Stimulated activated CD8-positive, alpha-beta memory T cell treated with anti-CD3 and anti-CD28 coated beads, Interleukin-4, amount 100 ng/mL, for 24 hours (primary cell): ENCODE data around the gene SSU72.
"Not testable (repeated sequence)": the region's sequence is repeated elsewhere in the genome, so short reads cannot be mapped to it uniquely, and the experiment has no call there.

ENCODE experiments used
- DNase-seq: peaks from one replicate; pipeline ENCODE4 v3.0.0-alpha.2; 2020; ENCODE audit warnings: low read depth

The SSU72 gene

DNA sequence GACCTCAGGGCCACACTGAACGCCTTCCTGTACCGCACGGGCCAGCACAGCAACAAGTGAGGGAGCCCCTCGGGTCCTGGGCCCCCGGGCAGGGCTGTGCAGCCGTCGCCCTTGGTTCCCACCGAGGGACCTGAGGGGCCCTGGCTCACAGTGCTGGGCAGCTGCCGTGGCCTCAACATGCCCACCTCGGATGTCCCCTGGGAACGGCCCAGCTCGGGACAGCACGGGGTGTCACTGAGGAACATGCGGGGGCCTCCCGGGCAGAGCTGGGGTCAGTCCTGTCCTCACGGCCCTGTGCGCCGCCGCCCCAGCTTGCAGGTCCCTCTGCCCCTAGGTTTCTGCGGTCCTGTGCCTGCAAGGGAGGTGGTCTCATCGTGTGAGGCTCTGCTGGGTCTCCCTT, 48.2 kb downstream of the SSU72 start:
- DNase-seq, result not testable (repeated sequence)

DNA sequence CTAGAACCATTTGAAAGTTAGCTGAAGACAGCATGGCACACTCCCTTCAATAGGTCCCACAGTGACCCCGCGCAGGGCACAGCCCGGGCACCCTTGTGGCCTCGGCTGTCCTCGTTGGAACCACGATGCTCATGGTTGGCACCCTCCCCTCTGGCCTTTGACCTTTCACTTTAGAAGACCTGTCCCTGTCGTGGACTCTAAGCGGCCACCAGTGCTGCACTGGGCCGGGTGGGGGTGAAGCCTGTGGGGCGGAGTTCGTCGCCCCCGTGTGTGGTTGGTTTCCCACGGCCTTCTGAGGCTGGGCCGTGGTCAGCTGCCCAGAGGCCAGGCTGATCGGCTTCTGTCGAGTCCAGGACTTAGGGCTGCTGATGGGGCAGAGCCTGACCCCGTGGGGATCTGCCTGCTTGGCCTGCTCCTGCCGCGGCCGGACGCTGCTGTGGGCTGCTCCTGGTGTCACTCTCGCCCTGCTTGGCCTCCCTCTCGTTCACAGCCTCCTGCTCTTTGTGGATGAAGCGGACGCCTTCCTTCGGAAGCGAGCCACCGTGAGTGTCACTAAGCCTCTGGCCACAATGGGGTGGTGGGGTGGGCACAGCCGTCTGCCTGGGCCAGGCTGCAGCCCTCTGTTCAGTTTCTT, 49.8 kb downstream of the SSU72 start:
- not testable (repeated sequence) for DNase-seq

DNA sequence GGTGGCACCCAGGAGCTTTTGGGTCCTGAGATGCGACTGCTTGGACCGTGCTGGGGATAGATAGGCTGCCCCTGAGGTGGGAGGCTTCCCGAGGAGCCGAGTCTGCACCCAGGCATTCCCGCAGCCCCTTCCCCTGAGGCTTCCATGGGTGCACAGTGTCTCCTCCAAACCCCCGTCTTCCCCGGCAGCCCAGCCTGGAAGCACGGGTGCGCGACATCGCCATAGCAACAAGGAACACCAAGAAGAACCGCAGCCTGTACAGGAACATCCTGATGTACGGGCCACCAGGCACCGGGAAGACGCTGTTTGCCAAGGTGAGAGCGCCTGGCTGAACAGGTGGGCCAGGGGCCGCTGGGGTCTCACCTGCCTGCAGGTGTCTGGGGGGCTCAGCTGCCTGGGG, 51.0 kb downstream of the SSU72 start:
- not testable (repeated sequence) for DNase-seq

DNA sequence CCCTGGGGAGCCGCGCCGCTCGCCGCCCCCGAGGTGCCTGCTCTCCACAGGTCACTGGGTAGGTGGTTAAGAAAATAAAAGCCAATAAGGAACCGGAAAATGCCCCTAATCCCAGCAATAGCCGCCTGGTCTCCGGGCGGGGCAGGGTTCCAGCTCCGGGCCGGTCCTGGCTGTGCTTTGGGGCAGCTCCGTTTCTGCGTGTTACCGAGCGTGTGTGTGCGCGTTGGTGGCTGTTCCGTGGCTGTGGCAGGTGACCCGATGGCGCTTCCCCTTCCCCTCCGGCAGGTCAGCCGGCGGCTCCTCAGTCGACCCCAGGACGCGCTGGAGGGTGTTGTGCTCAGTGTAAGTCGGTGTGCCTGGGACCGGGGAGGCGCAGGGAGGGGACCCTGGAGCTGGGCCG, 51.4 kb downstream of the SSU72 start:
- DNase-seq, result not testable (repeated sequence)

DNA sequence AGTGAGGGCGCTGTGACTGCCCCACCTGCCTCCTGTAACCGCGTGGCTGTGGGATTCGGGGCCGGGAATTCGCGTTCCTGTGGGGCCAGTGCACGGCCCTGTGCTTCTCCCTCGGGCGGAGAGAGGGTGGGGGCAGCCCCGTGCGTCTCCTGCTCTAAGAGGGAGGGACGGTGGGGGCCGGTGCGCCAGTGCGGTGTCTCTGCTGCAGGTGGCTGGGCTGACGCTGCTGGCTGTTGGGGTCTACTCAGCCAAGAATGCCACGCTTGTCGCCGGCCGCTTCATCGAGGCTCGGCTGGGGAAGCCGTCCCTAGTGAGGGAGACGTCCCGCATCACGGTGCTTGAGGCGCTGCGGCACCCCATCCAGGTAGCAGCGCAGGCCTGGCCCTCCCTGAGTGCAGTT, 52.1 kb downstream of the SSU72 start:
- not testable (repeated sequence) for DNase-seq

DNA sequence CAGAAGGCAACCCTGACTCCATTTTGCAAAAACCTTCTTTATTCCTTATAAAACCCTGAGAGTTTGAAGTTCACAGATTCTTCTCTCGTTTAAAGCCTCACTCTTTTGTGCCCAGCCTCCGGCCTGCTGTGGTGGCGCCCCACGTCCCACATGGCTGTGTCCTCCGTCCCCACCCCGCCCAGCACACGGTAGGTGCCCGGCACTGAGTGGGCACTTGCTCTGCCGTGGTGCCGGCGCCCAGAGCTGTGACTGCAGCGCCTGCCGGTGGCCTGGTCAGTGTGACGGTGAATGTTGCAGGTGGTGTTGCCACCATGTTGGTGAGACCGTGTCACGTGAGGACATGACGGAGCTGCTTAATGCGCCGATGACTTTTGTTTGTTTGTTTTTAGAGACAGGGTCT, 53.3 kb downstream of the SSU72 start:
- DNase-seq, result no peak

DNA sequence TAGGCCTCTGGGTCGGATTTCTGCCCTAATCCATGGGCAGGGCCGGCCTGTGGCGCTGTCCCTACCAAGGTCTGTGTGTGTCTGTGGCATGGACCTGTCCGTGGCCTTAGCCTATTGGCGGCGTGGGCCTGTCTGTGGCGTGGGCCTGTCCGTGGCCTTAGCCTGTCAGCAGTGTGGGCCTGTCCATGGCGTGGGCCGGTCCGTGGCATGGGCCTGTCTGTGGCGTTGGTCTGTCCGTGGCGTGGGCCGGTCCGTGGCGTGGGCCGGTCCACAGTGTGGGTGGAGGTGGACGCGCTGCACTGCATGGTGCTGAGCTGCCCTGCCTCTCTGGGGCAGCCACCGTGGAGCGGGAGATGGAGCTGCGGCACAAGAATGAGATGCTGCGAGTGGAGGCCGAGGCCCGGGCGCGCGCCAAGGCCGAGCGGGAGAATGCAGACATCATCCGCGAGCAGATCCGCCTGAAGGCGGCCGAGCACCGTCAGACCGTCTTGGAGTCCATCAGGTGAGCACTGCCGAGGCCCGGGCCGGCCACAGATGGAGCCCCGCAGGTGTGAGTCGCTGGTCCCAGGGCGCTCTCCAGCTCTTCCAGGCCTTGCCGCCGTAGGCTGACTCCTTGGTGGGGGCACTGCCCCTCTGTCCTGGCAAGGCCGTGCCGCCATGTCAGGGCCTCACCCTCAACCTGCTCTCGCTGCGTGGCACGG, 54.7 kb downstream of the SSU72 start:
- DNase-seq, result not testable (repeated sequence)

DNA sequence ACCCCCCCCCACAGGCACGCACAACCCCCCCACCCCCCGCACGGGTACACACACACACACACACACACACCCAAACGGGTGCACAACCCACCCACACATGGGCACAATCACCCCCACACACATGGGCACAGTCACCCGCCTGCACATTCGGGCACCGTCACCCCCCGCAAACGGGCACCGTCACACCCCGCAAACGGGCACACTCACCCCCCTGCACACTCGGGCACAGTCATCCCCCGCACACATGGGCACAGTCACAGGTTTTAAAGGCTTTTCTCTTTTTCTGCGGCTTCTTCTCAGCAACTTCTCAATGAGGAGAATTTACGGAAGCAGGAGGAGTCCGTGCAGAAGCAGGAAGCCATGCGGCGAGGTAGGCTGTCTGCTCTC, 56.0 kb downstream of the SSU72 start:
- not testable (repeated sequence) for DNase-seq

DNA sequence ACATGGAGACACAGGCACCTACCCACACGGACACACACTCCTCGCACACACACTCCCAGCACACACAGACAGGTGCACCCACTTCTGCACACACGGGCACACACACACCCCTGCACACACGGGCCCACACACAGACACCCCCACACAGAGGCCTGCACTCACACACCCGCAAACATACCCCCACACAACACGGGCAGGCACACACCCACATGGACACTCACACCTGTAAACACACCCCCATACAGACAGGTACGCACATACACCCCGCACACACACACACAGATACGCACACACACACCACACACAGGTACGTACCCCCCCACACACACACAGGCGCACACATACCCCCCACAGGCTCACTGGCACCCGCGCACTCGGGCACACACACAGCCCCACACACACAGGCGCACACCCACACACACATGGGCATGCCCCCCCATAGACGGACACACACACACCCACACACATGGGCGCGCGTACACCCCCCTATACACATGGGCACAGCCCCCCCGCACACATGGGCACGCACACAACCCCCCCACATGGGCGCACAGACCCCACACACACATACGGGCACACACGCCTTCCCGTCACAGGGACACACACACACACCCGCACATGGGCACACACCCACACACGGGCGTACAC, 56.6 kb downstream of the SSU72 start:
- DNase-seq, result no peak

DNA sequence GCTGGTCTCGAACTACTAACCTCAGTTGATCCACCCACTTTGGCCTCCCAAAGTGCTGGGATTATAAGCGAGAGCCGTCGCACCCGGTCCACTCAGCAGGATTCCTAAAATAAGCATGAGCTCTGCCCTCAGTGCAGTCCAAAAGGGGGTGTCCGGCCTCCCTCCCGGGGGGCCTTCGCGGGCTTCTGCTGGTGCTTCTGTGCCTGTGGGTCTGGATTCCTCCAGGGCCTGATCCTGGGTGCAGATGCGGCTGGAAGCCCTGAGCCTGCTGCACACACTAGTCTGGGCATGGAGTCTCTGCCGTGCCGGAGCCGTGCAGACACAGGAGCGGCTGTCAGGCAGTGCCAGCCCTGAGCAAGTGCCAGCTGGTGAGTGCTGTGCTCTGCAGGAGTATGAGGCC, 57.7 kb downstream of the SSU72 start:
- DNase-seq, result not testable (repeated sequence)

DNA sequence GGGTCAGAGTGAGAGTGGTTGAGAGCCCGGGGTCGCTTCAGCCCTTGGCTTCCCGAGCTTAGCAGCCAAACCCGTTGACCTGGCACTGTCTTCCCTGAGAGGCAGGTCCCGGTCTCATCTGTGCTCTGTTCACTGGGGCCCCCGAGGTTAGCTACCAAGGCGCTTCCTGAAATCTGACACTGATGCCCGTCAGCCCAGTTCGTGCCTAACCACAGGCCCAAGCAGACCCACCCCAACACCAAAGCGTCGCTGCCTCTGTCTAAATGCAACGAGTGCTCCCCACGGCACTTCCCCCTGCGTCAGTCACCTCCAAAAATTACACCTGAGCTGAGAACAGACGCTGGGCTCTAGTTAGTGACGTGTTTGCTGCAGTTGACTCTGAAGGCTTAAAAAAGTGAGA, 60.3 kb downstream of the SSU72 start:
- DNase-seq, result not testable (repeated sequence)

DNA sequence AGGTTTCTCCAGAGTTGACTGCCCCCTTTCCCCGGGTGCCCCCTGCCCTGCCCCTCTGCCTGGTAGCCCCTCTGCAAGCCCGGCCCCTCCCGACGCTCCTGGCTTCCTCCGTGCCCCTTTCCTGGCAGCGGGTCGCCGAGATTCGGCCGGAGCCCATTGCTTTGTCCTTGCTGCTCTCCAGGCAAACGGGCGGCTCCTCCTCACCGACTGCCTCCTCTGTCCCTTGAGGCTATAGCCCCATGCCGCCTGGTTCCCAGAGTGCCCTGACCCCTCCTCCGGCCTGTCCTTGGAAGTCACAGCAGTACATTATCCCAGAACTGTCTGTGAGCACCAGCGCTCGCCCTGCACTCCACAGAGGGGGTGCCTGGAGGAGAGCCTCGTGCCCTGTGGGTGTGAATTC, 61.0 kb downstream of the SSU72 start:
- not testable (repeated sequence) for DNase-seq

DNA sequence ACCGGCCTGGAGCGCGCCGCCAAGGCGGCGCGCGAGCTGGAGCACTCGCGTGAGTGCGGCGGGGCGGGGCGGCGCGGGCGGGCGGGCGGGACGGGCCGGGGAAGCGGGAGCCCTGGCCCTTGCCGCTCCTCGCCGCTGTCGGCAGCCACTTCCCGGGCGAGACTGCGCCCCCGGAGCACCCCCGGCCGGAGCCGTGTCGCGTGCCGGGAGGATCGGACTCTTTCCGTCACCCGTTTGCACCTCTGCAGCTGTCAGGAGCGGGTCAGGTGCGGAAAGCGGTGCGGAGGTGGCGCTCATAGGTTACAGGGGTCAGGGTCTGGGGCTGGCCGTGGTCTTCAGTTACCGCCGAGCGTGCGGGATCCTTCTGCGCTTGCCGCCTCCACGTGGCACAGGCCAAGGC, 62.2 kb downstream of the SSU72 start:
- not testable (repeated sequence) for DNase-seq

DNA sequence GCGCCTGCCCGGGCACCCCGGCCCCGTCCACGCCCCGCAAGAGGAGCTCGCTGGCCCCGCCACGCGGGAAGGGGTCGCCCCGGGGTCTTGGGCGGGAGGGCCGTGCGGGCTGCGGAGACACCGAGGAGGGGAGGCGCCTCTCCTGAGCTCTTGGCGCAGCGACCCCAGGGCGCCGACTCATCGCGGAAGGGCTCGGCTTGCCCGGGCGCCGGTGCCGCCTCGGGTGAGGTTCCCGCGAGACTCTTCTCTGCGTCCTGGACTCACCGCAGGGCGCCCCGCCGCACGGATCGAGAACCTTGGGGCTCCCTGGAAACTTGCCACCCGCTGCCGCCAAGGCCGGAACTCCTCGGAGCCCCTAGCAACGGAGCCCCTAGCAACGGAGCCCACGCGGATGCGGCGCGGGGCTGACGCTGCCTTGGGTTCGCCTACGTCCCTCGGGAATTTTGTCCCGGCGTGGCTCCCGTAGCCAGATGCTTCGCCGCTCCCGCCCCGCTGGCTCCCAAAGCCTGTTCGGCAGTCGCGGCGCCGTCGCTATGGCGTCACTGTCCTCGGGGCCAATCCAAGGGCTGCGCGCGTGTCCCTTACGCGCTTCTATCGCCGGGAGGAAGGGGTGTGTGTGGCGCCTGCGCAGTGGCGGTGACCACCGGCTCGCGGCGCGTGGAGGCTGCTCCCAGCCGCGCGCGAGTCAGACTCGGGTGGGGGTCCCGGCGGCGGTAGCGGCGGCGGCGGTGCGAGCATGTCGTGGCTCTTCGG, 63.0 kb downstream of the SSU72 start, which contains the start of gene ATAD3A:
Gene ATAD3A (plus strand): TSS at position 630 of the 753 bp plus-strand sequence. CDS start 107 bp downstream, at position 737.
- DNase-seq, result peak; percentile 96

DNA sequence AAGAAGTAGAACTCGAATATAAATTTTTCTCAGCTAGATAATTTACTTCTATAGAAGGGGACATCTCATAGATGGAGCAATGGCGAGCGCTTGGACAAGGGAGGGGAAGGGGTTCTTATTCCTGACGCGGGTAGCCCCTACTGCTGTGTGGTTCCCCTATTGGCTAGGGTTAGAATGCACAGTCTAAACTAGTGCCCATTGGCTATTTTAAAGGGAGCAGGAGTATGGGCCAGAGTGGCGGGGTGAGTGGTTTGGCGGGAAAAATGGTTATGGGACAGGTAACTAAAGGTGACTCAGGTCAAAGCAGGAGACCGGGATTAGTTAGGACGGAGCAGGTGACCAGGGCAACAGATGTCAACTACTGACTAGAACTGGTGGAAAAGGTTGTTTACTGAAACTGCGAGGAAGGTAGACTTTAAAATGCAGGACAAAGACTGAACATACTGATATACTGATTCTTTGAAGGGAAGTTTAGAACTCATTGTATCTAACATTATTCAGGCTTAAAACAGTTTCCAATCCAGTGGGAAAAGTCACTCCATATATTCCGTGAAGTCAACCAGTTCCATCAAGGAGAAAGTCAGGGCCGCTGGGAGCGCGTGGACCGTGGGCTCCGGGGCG, 63.6 kb downstream of the SSU72 start:
- no peak for DNase-seq

DNA sequence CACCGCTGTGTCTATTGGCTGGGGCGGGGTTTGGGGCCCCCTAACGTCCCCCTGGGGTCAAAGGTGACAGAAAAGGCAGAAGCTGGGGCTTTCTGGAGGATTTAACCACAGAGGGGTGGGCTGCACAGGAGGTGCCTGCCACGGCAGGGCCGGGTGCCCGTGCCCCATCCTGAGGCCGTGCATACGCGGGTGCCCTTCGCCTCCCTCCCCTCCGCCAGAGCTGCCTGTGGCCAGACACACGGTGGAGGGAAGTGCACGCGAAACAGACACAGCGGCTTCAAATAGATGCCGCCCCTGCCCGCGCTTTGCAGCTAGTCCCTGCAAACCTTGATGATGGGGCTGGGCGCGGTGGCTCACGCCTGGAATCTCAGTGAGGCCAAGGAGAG, 65.2 kb downstream of the SSU72 start:
- DNase-seq, result not testable (repeated sequence)

DNA sequence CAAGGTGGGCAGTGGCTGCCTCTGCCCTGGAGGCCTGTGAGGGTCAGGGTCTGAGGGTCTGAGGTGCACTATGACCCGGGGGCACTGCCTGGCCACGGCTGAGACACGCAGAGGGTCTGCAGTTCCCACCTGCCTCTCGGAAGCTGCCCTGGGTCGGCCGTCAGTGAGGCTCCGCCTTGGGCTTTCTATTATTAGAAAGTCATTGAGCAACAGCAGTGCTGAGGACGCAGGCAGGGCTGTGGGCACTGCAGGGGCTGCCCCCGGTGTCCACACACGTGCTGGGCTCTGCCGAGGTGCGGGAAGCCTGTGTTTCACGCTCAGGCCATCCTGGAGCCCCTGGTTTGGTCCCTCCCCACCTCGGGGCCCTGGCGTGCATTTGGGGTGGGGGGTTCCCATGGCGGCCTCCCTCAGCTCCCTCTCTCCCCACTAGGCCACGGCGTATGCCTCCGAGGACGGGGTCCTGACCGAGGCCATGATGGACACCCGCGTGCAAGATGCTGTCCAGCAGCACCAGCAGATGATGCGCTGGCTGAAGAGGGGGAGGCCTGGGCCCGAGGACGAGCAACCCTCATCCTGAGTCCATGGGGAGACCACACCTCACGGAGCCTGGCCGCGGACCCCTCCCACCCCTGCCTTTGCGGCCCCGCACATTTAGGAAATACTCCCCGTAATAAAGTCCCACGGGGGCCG, 65.7 kb downstream of the SSU72 start:
- not testable (repeated sequence) for DNase-seq

DNA sequence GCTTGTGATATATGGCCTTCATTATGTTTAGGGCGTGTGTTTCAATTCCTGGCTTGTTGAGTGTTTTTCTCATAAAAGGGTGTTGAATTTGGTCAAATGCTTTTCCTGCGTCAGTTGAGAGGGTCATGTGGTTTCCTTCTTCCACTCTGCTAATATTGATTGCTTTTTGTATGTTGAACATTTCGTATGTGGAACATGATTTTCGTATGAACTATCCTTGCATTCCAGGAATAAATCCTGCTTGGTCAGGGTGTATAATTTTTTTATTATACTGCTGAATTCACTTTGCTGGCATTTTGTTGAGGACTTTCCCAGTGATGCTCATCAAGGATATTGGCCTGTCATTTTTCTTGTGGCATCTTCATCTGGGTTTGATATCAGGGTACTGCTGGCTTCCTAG, 67.4 kb downstream of the SSU72 start:
- DNase-seq, result no peak

DNA sequence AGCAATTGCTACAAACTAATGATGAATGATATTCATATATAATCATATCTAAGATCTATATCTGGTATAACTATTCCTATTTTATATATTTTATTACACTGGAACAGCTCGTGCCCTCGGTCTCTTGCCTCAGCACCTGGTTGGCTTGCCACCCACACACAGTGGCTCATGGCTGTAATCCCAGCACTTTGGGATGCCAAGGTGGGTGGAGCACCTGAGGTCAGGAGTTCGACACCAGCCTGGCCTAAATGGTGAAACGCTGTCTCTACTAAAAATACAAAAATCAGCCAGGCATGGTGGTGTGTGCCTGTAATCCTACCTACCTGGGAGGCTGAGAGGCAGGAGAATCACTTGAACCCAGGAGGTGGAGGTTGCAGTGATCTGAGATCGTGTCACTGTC, 68.9 kb downstream of the SSU72 start:
- DNase-seq, result not testable (repeated sequence)

DNA sequence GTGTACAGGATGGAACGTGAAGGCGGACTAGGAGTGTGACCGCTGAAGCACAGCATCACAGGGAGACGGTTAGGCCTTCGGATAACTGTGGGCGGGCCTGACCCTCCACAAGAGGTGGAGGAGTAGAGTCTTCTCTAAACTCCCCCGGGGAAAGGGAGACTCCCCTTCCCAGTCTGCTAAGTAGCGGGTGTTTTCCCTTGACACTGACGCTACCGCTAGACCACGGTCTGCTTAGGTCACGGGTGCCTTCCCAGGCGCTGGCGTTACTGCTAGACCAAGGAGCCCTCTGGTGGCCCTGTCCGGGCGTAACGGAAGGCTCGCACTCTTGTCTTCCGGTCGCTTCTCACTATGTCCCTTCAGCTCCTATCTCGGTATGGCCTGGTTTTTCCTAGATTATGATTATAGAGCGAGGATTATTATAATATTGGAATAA, 69.3 kb downstream of the SSU72 start:
- DNase-seq, result not testable (repeated sequence)

DNA sequence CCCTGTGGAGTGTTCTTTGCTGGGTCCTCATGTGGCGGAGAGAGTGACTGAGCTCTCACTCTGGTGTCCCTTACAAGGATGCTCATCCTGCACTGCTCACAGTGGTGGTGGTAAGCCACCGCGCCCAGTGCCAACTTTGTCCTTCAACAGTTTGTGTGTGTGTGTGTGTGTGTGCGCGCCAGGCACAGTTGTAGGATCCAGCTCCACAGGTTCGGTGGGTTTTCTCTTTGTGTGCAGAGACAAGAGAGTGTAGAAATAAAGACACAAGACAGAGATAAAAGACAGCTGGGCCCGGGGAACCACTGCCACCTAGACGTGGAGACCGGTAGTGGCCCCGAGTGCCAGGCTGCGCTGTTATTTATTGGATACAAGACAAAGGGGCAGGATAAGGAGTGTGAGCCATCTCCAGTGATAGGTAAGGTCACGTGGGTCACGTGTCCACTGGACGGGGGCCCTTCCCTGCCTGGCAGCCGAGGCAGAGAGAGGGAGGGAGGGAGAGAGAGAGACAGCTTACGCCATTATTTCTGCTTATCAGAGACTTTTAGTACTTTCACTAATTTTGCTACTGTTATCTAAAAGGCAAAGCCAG, 69.8 kb downstream of the SSU72 start:
- DNase-seq, result peak; percentile 43
